ENCODE data around the gene SMC5.
"Not testable (repeated sequence)": the region's sequence is repeated elsewhere in the genome, so short reads cannot be mapped to it uniquely, and the experiment has no call there.

Gene SMC5

GRCh38 chr9:70263421-70263820 is 4.6 kb downstream of the SMC5 start:
- no peak for DNase-seq (ENCODE audit: low read depth)

DNA sequence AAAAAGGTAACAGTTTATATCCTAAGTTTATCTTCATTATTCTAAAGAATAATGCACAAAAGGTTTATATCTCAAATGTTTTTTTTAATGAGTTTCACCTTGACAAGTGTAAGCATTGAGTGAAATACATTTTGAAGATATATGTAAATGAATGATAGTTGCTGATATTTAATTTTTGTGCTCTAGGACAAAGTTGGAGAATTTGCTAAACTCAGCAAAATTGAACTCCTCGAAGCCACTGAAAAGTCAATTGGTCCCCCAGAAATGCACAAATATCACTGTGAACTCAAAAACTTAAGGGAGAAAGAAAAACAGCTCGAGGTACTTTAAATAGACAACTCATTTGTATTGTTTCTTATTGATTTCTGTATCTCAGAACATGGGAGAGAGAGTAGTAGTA is 19.5 kb downstream of the SMC5 start:
- no peak for DNase-seq (ENCODE audit: low read depth)

- DNase-seq (ENCODE audit: low read depth), result no peak
These were observed 25.1 kb downstream of the SMC5 start for GRCh38 chr9:70283848-70284247.

GRCh38 chr9:70285246-70285645 is 26.5 kb downstream of the SMC5 start:
- DNase-seq (ENCODE audit: low read depth), result no peak

DNA sequence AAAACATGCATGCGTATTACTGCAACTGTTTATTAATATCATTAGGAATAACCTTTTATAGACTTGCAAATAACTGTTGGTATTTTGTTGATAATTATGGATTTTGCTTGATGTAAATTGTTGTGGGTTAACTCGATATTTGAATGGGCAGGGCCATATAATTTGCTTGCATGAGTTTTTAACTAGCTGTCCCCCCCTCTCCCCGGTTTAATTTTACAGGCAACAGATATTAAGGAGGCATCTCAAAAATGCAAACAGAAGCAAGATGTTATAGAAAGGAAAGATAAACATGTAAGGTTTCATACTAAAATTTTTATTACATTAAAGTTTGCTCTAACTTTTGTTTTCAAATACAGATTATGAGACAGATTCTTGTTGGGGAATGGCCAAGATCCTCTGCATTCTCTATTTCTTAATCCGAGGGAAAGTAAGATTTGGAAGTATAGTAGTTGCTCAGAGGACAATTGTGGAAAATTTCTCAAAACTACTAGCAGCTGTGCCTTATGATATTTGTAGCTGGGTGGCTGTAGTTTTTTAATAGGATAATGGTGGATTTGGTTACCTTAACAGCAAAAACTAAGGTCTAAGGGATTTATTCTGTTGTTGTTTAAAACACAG is 27.3 kb downstream of the SMC5 start:
- DNase-seq (ENCODE audit: low read depth), result no peak

- no peak for DNase-seq (ENCODE audit: low read depth)
These were observed 31.8 kb downstream of the SMC5 start for GRCh38 chr9:70290626-70291025.

DNA sequence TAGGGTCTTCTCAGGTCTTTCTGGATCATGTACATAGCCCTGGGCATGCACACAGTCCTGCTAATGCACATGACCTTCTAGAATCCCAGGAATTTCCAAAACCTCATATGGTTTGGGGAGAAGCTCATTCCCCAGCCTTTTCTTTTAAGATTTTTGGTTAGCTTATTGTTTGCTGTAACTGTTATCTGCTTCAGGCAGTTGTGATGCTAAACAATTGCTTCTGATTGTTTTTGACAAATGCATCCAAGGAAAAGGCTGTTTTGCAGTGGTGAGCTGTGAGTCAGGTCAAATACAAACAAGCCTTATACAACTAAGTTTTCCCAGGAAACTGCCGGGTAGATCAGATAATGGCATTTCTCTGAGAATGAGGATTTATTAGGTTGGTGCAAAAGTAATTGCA is 32.7 kb downstream of the SMC5 start:
- no peak for DNase-seq (ENCODE audit: low read depth)

DNA sequence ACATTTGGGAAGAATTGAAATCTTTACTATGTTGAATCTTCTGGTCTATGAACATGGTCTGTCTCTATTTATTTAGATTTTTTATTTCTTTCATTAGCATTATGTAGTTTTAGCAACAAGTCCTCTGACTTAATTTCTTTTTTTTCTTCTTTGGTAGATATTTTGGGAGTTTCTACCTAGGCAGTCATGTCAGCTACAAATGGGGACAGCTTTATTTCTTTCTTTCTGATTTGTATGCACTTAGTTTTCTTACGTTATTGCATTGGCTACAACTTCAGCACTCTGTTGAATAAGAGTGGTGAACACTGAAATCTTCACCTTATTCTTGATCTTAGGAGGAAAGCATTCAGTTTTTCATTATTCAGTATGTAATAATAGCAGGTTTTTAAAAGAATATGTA is 33.5 kb downstream of the SMC5 start:
- DNase-seq (ENCODE audit: low read depth), result no peak

- DNase-seq (ENCODE audit: low read depth), result no peak
These were observed 34.4 kb downstream of the SMC5 start for GRCh38 chr9:70293214-70293613.

DNA sequence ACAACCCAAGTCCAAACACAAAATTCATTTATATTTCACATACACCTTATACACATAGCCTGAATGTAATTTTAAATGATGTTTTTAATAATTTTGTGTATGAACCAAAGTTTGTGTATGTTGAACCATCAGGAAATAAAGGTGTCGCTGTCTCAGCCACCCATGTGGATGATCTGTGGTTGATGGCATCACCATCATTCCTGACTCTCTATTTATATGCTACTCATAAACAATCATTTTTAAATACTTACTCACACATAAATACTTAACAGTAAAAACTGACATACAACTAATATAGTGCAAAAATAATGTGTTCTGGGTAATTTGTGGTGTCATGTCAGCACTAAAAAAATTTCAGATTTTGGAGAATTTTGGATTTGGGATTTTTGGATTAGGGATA is 38.4 kb downstream of the SMC5 start:
- no peak for DNase-seq (ENCODE audit: low read depth)

DNA sequence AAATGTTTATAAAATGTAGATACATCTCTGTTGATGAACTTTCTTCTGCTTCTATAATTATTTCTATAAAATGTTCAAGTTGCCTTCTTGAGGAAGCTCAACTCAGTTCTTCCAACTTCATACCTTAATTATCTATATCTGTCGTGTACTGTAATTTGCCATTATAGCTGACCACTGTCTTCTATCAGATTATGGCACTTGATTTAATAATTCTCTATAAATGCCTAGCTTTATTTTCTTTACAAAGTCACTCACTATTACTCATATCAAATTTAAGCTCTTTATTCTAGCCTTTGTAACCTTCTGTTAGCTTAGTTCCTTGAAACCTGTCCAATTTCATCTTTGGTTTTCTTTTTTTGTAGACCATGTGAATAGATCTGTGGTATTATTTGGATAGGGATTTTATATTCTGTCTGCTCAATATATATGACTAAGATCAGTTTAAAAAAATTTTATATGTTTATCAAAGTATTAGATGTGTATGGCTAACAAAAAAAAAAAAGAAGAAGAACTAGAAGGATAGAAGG is 39.5 kb downstream of the SMC5 start:
- DNase-seq (ENCODE audit: low read depth), result no peak

DNA sequence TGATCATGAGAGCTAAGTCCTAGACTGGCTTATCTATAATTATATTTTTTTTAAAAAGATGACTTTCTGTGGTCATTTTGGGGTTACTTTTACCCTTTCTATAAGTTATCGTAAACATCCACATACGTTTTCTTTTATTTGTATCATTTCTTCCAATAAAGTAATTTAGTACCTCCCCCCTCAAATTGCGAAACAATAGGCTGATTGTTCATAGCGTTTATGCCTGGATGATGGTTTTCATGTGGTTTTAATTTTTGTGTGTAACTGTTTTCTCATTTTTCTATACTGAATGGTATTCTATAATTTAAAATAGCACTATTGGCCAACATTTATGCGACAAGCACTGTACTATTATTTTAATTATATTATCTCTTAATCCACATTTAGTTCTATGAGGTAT is 44.5 kb downstream of the SMC5 start:
- DNase-seq (ENCODE audit: low read depth), result no peak

GRCh38 chr9:70304810-70305209 is 46.0 kb downstream of the SMC5 start:
- DNase-seq (ENCODE audit: low read depth), result no peak

- DNase-seq (ENCODE audit: low read depth), result no peak
These were observed 56.6 kb downstream of the SMC5 start for GRCh38 chr9:70315389-70315788.

GRCh38 chr9:70318002-70318401 is 59.2 kb downstream of the SMC5 start:
- no peak for DNase-seq (ENCODE audit: low read depth)

DNA sequence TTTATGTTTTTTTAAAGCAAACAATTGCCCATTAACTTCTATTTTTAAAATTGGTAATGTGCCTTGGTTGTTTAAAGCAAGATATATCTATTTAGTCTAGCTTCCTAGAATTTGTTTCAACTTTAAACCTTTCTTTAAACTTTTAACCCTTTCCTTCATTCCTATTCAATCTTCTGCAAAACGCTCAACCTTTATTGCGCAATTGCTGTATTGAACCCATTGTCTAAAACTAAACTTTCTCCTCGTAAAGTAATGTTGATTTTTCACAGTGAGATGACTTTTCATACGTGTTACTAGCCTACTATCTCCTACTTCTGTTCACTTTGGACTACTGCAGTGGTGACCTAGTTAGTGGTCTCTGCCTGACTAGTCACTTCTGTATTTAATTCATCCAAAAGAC is 63.3 kb downstream of the SMC5 start:
- no peak for DNase-seq (ENCODE audit: low read depth)

- DNase-seq (ENCODE audit: low read depth), result no peak
These were observed 66.2 kb downstream of the SMC5 start for GRCh38 chr9:70324963-70325362.

DNA sequence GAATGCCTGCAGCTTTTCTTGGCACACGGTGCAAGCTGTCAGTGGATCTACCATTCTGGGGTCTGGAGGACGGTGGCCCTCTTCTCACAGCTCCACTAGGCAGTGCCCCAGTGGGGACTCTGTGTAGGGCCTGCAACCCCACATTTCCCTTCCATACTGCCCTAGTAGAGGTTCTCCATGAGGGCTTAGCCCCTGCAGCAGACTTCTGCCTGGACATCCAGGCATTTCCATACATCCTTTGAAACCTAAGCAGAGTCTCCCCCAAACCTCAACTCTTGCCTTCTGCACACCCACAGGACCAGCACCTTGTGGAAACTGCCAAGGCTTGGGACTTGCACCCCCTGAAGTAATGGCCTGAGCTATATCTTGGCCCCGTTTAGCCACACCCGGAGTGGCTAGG is 69.8 kb downstream of the SMC5 start:
- DNase-seq (ENCODE audit: low read depth), result not testable (repeated sequence)

- no peak for DNase-seq (ENCODE audit: low read depth)
These were observed 81.8 kb downstream of the SMC5 start for GRCh38 chr9:70340572-70340971.

GRCh38 chr9:70347046-70347445 is 88.3 kb downstream of the SMC5 start:
- no peak for DNase-seq (ENCODE audit: low read depth)

GRCh38 chr9:70352356-70352755 is 93.6 kb downstream of the SMC5 start:
- DNase-seq (ENCODE audit: low read depth), result no peak

DNA sequence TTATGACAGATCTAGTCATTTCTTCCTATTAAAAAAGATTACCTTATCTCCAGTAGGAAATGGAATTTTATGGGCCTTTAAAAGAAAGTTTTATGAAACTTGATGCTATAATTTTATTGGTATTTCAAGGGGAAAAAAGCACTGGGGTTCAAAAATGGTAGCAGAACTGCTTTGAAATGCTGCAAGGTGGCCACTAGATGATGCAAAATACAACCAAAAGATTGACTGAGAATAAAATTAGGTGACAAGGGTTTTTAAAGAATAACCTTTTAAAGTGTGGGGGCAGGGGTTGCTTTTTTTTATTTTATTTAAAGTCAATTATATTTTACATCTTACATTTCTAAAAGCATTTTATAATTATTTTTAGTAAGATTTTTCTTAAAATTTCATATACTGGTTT is 94.0 kb downstream of the SMC5 start:
- DNase-seq (ENCODE audit: low read depth), result no peak

GRCh38 chr9:70355801-70356200 is 97.0 kb downstream of the SMC5 start:
- DNase-seq (ENCODE audit: low read depth), result no peak

DNA sequence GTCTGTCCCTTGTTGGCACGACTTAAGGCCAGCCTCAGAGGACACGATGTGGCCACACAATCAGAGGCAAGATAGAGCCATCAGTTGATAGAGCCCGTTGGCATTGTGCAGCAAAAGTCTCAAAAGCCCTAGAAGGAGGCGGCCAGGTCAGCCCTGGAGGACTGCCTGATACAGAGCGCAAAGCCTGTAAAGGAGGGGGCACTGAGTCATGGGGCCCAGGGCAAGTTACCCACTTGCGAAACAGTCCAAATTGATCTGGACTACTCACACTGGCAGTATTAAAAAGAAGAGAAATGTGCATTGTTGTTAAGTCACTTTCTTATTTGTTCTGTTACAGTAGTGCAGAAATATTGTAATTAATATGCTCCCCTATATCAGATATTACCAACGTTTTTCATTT is 104.2 kb downstream of the SMC5 start:
- DNase-seq (ENCODE audit: low read depth), result no peak

GRCh38 chr9:70363760-70364159 is 105.0 kb downstream of the SMC5 start:
- no peak for DNase-seq (ENCODE audit: low read depth)
